Spleen (tissue), 7 donors: Measurements from ENCODE around the gene HACD2.

Source experiments
- POLR2AphosphoS5 ChIP-seq, 3 donors: sonication (generic); formaldehyde crosslinking; IDR thresholded peaks; one replicate each; pipeline ENCODE4 v1.5.1; 2017; ENCODE audit warnings: antibody characterized with exemption in 3 of 3
- TF ChIP-seq, protein P1 (sequence below), 11 experiments: fragments of 200-600 bp in 7 of 11; fragments of 450-650 bp in 4 of 11; sonication (generic) in 4 of 11; IDR thresholded peaks in 8 of 11; conservative IDR thresholded peaks in 3 of 11; 1 replicate in 7 of 11; 2 replicates in 4 of 11; pipeline versions ENCODE4 v1.4.0 to v1.8.0; 2016 to 2021; ENCODE audit warnings: antibody characterized with exemption in 11 of 11, inconsistent platforms in 4 of 11, mild to moderate bottlenecking in 1 of 11
- donor health status: DM: no; HTN: no; CAD: no; lungs with moderate emphysema.
- donor health status: DM: no; HTN: no; CAD: no.
- donor health status: DM: no; HTN: no; CAD: no.

DNA sequence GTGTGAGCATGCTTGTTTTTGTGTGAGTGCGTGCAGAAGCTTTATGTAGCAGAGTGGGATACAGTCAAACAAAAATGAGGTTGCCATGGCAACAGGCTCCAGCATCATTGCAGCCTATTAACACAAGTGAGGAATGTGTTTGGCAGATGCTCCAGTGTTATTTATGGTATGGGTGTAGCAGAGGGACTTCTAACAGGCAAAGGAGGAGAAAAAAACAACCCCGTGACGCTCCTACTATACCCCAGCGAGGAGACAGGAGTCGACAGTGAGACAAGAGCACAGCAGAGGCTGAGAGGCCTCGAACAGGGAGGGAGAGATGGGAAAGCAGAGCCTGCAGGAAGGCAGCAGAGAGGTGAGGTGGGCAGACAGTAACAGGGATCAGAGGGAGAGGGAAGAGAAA lies 140.8 kb downstream of the HACD2 start:
- TF ChIP-seq, protein P1, sequence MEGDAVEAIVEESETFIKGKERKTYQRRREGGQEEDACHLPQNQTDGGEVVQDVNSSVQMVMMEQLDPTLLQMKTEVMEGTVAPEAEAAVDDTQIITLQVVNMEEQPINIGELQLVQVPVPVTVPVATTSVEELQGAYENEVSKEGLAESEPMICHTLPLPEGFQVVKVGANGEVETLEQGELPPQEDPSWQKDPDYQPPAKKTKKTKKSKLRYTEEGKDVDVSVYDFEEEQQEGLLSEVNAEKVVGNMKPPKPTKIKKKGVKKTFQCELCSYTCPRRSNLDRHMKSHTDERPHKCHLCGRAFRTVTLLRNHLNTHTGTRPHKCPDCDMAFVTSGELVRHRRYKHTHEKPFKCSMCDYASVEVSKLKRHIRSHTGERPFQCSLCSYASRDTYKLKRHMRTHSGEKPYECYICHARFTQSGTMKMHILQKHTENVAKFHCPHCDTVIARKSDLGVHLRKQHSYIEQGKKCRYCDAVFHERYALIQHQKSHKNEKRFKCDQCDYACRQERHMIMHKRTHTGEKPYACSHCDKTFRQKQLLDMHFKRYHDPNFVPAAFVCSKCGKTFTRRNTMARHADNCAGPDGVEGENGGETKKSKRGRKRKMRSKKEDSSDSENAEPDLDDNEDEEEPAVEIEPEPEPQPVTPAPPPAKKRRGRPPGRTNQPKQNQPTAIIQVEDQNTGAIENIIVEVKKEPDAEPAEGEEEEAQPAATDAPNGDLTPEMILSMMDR (IDR thresholded peaks at IDR 0.05 in 8 of 11, conservative IDR thresholded peaks at IDR 0.05 in 3 of 11) = no peak
- TF ChIP-seq POLR2AphosphoS5 (IDR thresholded peaks at IDR 0.05) = no peak
